Raji (cell line): ENCODE data around the gene SLC9A3.

Experiments used
- POLR2A ChIP-seq: IDR thresholded peaks from 2 replicates; pipeline ENCODE4 v1.6.1; 2011; ENCODE audit warnings: low read depth, low read length, control low read depth; ENCODE audit not compliant: insufficient read depth

Gene SLC9A3

GRCh38 chr5:429453-430188, 94.6 kb downstream of the SLC9A3 start:
- no peak for TF ChIP-seq POLR2A

DNA sequence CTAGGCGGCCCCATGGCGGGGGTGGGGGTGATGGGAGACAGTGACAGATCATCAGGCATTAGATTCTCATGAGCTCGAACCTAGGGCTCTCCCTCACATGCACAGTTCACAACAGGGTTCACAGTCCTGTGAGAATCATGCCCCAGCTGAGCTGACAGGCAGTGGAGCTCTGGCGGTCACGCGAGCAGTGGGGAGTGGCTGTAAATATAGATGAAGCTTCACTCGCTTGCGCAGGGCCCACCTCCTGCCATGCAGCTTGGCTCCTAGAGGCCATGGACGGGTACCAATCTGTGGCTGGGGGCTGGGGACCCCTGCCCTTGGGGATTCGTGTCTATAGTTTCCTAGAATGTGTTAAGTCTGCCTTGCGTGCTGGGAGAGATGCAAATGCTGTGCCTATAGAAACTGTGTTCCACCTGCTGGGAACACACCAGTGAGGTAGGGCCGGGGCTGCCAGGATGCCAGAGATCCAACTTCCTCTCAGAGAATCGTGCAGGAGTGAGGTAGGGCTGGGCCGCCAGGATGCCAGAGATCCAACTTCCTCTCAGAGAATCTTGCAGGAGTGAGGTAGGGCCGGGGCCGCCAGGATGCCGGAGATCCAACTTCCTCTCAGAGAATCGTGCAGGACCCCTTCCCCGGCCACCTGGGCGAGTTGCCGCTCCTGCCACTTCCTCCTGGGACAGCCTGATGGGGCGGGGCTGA, 95.3 kb downstream of the SLC9A3 start:
- no peak for TF ChIP-seq POLR2A

DNA sequence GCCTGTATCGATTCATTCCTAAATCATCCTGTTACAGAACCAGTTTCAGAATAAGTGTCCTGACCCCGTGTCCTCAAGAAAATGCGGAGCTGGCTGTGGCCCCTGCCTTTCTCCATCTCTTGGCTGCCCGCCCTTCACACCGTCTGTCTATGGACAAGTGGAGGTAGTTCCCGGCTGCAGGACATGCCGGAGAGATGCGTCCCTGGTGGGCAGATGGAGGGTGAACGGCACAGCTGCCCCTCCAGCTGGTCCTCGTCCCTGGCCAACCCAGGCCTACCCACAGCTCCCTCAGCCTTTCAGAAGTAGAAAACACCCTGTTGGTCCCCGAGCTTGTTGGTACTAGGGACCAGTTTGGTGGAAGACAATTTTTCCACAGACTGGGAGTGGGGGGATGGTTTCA, 96.0 kb downstream of the SLC9A3 start:
- TF ChIP-seq POLR2A: no peak

DNA sequence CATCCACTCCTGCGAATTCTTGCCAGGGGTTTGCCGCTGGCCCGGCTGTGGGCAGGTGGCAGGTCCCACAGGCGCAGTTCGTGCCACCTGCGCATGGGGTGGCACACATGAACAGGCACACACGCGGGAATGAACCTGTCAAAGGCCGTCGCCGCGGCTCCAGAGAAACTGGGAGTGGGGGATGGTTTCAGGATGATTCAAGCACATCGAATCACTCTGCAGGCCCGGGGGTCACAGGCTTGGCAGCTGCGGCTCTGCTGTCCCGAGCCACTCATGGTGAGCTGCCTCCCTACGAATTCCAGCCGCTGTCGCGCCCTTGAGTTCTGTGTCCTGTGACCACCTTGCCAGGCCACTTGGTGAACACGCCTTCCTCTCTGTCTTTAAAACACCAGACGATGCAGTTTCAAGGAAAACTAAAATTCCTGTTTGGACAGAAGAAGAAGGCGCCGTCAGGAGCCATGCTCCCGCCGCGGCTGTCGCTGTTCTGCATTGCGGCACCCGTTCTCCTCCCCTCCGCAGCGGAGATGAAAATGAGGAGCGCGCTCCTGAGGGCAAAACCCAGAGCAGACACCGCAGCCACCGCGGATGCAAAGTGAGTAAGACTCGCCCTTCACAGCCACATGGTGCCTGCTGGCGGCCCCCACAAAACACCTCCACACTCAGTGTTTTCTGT, 96.7 kb downstream of the SLC9A3 start:
- TF ChIP-seq POLR2A: no peak

DNA sequence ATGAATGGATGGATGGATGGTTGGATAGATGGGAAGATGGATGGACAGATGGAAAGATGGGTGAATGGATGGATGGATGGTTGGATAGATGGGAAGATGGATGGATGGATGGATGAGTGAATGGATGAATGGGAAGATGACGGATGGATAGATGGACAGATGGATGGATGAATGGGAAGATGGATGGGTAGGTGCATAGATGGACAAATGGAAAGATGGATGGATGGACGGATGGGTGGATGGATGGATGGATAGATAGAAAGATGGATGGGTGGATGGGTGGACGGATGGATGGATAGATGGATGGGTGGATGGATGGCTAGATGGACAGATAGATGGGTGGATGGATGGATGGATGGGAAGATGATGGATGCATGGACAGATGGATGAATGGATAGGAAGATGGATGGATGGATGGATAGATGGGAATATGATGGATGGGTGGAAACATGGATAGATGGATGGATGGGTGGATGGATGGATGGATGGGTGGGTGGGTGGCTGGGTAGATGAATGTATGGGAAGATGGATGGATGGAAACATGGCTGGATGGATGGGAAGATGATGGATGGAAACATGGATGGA, 97.8 kb downstream of the SLC9A3 start:
- no peak for TF ChIP-seq POLR2A

DNA sequence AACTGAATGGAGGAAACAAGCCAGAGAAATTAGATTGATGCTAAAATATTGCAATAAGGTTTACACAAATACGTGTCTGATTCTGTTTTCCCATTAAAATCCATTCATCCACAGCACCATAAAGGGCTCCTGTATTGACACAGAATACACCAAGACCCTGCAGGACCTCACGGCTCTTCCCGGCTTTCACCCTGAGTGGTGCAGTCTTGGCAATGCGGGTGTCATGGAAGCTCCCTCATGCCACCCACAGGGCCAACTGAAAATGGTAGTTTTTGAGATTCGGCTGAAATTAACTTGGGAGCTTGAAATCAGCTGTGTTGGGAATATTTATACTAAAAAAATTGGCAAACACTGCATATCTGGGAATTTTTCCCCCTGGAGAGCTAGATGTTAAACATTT, 98.5 kb downstream of the SLC9A3 start:
- no peak for TF ChIP-seq POLR2A

GRCh38 chr5:424301-425110, 99.7 kb downstream of the SLC9A3 start:
- TF ChIP-seq POLR2A: no peak

DNA sequence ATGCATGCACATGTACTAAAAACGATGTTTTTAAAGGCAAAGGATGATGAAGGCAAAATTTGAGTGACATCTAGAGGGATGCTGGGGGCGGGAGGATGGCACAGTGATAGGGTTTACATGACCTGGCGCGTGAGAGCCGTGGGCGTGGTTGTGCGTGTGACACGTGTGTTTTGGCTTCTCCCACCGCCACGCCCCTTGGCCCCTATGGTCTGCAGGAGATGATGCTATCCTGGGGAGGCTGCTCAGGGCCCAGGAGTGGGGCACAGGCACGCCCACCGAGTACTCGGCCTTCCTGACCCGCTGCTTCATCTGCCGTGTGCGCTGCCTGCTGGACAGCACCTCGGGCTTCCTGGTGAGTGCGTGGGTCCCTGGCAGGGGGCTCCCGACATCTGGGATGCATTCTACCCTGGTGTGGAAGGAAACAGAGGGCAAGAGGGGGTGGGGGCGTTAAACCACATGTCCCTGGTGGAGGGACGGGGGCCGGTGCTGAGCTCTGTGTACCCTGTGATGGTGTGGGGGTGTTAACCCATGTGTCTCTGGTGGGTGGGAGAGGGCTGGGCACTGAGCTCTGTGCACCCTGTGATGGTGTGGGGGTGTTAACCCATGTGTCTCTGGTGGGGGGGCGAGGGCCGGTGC, 100.5 kb downstream of the SLC9A3 start:
- TF ChIP-seq POLR2A: no peak

GRCh38 chr5:423233-423565, 101.0 kb downstream of the SLC9A3 start:
- TF ChIP-seq POLR2A: no peak

DNA sequence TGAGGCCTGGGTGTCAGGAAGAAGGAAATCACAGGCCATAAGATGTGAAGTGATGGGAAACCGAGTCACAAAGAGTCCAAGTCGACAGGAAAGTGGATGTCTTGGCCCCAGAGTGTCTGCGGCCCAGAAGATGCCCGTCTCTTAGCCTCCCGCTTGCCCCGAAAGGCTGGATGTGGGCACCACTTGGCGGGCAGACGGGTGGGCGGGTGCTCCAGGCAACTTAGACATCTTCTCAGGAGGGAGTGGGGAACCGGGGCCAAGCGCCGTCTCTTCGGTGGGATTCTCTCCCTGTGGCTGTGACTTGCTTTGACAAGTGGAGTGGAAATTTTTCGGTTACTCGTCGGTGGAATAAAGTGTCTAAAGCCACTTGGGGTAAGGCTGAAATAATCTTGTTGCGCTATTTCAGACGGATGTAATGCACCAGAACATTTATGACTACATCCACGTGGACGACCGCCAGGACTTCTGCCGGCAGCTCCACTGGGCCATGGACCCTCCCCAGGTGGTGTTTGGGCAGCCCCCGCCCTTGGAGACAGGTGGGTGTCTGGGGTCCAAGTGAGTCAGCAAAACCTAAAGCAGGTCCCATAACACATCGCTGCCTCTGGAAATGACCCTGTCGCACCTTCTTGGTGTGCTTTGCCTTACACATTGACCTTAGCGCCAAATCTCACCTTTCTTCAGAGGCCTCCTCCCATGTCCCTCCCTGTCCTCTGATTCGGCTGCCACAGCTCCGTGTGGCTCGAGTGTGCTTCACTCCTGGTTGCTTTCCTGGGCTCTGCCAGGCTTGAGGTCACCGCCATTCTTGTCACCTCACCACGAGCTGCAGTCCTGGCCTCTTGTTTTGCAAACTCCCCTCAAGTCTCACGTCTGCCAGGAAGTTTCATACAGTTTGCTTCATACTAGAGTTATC, 101.7 kb downstream of the SLC9A3 start:
- no peak for TF ChIP-seq POLR2A

GRCh38 chr5:421901-422300, 102.3 kb downstream of the SLC9A3 start:
- no peak for TF ChIP-seq POLR2A

DNA sequence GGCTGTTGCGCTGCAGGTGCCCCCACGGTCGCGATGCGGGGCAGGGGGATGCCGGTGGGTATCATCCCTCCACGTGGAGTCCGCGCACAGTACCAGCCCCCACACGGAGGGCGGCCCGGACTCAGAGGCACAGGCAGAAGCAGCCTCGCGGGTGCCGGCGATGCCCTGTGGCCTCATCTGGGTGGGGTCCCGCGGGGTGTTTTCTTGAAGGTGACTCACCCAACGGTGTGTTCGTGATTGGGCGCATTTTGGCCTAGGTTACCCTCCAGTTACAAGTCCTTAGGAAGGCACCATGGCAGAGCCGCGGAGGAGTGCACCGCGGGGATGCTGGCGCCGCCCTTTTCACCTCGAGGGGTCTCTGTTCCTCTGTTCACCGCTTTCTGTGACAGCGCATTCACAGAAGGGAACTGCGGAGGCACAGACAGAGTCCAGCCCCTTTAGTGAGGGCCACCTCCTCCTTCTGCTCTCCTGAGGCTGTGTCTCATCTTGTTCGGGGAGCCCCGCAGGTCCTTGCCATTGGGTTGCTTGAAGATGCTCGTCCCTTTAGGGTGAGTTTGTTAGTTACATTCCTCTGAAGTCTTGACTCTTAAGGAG, 102.9 kb downstream of the SLC9A3 start:
- TF ChIP-seq POLR2A: no peak

- TF ChIP-seq POLR2A: no peak
Observed at GRCh38 chr5:420632-421286, 103.5 kb downstream of the SLC9A3 start.
